Activated CD4-positive, alpha-beta T cell treated with anti-CD3 and anti-CD28 coated beads for 48 hours (primary cell): ENCODE measurements around the gene PLXND1.

ENCODE experiments used
- DNase-seq: peaks from one replicate; pipeline ENCODE4 v3.0.0-alpha.2; 2020

Gene PLXND1

DNA sequence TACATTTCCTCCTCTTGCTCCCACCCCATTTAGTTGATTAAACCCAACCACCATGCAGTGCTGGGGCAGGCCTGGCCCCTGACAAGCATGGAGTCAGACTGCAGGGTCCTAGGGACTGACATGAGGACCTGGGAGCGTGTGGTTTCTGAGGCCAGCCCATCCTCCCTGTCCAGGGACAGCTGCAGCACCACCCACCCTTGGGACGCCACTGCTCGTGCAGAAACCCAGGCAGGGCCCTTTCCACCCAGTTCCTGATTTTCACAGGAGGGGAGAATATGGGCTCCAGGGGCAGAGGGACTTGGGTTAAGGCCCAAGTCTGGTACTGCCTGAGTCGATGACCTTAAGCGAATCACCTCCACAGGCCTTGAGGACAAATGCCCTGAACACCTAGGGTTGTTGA lies 23.7 kb downstream of the PLXND1 start:
- DNase-seq: no peak

DNA sequence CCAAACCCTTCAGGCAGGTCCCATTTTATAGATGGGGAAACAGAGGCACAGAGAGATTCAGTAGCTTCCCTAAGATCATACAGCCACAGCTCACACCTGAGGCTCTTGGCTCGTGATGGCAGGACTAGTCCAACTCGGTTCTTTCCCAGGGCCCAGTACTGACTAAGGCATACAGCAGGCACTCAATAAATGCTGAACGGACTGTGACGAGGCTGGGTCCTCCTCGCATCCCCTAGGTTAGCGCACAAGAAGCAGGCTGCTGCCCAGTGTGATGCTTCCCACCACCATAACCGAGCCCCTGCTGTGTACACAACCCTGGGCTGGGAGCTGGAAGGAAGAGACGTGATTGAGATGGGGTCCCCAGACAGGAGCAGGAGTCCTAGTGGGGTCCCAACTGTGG lies 24.9 kb downstream of the PLXND1 start:
- no peak for DNase-seq

DNA sequence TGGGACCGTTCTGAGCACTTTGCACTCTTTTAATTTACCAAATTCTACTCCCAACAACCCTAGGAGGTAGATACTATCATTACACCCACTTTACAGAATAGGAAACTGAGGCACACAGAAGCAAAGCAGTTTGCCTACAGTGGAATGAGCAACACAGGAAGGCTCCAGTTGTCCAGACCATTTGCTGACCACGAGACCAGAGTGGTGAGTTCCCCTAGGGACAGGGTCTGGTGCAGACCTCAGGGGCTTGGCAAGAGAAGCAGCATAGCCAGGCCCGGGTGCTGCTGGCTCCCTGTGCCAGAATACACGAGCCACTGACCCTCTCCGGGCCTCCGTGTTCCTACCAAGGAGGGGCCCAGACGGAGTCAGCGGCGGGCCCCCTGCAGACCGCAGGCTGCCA lies 26.5 kb downstream of the PLXND1 start:
- no peak for DNase-seq

DNA sequence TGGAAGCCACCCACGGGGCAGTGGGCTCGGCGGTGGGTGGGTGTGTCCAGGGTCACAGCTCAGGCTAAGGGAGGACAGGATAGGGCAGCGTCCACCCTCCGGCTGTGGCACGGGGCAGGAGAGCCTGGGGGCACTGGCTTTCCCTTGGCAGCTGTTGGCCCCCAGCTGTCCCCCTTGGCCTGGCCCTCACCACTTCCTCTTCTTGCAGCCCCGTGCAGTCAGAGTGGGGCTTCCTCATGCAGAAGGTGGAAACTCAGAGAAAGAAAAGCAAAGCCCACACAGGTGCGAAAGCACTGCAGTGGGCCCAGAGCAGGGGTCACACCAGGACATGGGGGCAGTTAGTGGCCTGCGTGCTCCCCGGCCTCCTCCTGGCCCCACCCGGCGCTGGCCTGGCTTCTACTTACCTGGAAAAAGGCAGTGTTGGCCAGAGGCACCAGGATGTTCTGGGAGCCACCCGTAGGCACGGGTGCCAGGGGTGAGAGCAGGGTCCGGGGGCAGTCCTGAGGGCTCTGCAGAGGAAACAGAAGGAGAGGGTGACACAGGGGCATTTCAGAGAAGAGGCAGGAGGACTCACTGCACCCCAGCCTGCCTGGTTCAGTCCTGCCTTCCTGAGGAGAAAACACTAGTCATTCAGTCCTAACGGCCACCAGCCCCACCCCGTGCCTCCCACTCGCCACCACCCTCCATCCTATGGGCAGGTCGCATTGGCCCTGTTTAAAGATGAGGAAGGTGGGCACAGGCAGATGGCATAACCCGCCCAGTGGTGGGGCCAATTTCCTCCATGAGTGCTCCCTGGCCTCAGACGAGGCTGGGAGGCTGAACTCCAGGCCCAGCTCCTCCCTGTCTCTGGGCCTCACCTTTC lies 28.3 kb downstream of the PLXND1 start:
- DNase-seq: no peak

DNA sequence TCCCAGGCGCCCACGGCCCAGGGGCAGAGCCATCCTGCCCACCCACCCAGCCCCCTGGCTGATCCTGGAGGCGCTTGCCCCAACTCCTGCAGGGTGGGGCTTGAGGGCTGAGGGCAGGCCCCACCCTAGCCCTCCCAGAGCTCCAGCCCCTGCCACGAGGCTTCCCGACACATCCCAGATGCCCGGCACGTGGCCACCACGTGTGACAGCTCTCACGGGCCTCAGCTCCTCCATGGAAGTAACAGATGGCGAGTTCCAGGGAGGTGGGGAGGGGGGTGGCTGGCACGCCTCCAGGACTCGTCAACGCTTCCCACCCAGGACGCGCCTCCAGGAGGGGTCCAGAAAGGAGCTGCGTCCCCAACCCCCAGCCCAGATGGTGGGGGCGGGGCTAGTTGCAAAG lies 29.1 kb downstream of the PLXND1 start:
- no peak for DNase-seq

DNA sequence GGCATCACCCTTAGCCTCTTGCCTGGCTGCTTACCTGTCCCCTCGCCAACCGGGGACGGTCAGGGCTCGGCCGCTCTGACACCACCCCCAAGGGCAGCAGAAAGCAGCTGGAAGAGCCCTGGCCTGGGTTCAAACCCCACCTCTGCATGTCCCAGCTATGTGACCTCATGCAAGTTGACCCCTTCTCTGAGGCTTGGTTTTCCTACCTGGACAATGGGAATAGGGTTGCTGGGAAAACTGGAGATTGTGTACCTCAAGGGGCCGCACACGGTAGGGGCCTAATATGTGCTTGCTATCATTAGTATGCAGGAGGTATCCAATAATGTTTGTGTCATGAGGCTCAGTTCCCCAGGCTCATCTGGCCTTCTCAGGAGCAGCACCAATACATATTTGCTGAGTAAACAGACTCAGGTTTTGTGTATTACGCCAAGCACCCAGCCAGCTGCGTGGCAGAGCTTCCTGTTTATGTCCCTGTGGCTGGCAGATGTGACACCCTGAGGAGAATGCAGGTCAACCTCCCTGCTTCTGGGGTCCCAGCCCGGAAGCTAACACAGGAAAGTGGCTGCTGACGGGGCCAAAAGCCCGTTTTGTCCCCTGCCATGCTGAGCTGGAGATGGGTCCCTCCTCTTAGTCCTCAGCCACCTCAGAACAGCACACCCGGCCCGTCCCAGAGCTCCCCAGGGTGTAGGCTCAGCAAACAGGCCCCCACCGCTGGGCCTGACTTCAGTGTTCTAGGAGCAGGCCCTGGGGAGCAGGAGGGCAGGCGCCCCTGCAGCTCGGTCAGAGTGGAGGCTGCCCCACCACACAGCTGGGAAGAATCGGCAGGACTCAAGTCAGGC lies 29.7 kb downstream of the PLXND1 start:
- DNase-seq: peak; percentile 31

DNA sequence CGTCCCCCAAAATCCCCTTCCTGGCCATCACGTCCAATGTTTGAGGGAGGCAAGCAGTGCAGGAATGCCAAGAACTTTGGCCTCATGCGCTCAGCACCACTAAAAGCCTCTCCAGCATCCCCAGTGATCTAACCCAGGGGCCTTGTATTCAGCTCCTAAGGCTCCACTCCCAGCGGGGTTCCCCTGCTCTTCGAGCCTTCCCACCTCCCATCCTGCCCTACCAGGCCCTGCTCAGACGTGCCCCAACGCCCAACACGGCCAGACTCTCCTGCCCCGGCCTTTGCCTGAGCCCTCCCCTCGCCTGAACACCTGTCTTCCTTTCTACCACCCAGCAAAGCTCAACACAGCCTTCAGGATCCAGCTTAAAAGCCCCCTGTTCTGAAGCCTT lies 30.5 kb downstream of the PLXND1 start:
- no peak for DNase-seq

DNA sequence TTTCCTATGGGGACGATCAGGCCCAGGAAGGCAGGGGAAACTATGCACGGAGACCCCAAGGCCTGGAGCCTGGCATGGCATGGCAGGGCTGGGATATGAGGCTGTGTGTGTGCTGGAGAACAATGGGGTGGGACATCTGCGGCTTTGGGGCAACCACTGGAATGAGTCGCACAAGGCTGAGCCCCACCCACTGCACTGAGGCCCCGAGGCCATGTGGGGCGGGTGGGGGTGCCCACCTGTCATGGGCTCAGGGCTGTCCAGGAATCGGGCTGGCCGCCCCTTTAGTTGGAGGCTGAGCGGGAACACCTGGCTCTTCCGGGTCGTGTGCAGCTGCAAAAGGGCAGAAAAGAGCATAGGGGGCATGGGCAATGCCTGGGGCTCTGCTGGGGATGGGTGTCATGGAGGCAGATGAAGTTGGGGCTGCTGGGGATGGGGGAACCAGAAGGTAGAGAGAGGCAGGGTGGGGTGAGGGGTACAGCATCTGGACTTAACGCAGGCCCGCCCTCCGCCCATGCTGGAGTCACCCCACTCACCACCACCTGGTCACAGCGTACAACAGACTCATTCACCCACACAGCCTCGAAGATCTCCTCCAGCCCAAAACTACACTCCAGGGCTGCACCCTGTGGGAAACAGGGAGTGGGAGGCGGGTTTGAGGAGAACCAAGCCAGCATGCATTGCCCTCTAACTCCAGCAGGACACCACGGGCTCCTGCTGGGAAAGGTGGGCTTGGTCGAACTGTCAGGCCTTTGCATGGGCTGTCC lies 31.1 kb downstream of the PLXND1 start:
- DNase-seq: no peak

DNA sequence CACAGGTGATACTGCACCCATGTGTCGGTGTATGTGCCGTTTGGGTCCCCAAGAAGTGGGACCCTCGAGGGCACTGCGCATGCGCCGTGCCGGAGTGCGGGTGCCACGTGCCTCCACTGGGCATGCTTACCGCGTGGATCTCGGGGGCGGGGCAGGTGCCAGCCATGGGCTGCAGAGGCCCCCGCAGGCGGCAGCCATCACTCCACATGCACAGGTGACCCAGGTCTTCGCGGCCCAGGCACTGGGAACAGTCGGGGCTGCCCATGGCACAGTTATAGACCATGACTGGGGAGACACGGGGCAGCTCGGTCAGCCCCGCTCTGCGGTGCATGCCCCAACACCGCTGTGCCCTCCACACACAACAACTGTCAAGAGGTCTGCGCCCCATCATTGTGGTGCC lies 32.3 kb downstream of the PLXND1 start:
- DNase-seq: no peak

DNA sequence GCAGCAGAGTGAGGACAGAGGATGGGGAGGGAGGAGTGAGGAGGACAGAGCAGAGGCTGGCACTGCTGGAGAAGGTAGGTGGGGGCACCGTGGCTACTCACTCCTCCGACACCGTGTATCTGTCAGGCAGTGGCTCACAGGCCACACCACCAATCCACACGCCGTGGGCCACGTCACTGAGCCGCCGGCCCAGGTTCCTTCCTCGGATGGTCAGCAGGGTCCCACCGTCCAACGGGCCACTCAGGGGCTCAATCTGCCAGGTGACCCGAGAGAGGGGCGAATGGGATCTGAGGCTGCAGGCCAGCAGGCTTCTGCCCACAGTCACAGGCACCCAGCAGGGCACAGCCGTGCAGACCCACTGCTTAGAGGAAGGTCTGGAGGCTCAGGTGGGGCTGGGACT lies 33.0 kb downstream of the PLXND1 start:
- DNase-seq: no peak

DNA sequence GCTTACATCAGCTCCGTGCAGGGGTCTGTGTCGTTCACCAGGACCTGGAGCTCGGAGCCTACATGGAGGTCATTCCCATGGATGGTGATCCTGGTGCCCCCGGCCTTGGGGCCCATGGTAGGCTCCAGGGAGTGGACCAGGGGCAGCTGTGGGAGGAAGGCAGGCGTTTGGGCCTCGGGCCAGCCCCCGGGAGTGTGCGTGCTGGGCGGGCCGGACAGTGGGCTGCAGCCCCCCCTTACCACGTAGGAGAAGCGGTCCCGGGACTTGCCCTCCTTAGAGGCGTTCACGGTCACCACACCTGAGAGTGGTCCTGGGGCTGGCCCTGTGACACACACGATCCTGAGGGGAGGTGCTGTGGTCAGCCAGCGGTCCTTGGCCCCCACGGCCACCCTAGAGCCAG lies 33.9 kb downstream of the PLXND1 start:
- no peak for DNase-seq

DNA sequence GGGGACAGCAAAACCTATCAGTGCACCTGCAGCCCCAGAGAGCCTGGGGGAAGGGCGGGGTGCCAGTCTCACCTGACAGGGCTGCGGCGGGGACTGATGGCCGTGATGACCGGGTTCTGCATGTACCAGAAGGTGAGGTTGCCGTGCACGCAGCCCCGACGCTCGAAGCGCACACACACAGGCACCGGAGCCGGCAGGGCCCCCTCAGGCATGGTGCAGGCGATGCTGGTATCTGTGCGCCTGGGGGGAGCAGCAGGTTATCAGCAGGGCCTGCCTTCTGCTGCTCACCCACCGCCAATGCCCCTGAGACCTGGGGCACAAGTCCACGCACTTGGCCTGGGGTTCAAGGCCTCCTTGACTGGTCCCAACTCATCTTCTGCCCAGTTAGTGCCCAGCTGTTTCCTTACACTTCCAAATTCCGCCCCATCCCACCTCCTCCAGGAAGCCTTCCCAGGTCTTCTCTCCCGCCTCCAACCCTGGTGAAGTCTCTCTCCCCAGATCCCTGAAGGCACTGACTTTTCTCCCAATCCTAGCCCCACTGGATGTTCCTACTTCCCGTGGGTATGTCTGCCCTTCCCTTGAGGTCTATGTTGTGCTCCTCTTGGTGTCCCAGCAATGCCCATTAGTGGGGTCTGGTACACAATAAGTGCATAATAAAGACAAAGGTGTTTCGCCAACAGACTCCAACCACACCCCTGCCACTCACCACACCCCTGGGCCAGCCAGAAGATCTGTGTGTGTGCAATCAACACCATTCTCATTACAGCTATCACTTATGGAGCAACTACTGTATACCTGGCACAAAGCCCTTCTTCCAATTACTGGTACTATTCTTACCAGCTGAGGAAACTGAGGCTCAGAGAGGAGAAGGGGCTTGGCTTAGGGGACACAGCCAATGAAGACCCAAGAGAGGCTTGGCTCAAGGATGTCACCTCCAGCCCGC lies 34.6 kb downstream of the PLXND1 start:
- DNase-seq: no peak

DNA sequence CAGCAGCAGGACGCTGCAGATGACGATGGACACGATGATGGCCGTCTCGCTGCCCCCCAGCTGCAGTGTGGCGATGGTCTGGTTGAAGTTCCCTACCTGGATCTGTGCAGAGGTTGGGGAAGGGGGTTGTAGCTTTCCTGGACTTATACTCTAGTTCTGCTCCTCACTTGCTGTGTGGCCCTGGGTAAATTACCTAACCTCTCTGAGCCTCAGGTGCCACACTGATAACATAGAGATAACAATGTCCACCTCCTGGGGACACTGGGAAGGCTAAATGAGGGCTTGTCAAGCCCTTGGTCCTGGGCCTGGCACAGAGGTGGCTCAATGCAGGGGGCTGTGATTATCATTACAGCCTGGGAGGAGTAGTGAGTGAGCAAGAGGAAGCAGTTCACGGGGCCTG lies 36.6 kb downstream of the PLXND1 start:
- no peak for DNase-seq

DNA sequence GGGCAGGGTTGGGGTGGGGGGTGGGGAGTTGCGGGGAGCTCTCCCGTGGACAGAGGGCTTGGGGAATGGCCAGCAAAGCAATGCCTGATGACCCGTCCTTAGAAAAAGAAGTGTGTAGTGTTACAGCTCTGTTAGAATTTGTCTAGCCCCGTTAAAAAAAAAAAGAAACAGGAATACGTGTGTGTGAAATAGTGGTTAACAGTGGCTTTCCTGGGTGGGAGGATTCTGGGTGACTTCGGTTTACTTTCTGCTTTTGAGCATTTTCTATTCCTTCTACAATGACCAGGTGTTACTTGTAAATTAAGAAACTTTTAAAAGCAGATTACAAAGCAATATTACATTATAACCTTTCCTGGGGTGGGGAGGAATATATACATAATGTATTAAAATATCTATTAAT lies 38.5 kb downstream of the PLXND1 start:
- DNase-seq: no peak

DNA sequence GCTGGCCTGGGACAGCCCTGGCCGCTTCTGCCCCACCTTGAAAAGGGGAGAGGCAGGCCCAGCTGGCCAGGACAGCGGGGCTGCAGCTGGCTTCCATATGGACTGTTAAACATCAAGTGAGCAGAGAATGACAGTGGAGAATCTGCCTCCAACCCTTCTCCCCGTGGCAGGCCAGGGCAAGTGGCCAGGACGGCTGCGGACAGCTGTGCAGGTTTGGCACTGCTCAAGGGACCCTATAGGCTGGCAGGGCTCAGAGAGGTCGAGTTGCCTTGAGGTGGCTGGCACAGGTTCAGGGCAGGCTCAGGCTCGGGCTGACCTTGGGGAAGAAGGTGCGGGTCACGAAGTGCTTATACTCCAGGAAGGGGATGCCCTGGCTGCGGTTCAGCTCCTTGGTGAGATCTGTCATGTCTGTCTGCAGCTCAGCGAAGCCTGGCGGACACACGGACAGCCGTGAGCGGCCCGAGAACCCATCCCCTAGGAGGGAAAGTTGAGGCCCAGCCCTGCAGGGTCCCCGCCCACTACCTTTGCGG lies 39.2 kb downstream of the PLXND1 start:
- no peak for DNase-seq

DNA sequence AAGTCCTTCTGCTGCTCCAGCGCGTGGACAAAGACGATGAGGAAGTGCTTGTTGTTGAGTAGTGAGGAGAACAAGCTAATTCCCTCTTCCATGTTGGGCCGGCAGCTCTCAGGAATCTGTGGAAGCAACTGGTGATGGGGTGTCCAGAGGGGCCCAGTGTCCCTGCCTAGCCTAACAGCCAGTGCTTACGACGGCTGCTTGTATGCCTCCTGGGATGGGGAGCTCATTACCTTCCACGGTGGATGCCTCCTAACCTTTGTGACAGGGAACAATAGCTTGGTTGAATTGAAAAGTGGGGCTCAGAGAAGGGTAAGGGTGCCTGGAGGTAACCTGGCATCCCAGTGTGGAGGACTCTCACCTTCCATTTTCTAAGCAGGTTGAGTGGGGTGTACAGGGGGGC lies 40.6 kb downstream of the PLXND1 start:
- DNase-seq: no peak

DNA sequence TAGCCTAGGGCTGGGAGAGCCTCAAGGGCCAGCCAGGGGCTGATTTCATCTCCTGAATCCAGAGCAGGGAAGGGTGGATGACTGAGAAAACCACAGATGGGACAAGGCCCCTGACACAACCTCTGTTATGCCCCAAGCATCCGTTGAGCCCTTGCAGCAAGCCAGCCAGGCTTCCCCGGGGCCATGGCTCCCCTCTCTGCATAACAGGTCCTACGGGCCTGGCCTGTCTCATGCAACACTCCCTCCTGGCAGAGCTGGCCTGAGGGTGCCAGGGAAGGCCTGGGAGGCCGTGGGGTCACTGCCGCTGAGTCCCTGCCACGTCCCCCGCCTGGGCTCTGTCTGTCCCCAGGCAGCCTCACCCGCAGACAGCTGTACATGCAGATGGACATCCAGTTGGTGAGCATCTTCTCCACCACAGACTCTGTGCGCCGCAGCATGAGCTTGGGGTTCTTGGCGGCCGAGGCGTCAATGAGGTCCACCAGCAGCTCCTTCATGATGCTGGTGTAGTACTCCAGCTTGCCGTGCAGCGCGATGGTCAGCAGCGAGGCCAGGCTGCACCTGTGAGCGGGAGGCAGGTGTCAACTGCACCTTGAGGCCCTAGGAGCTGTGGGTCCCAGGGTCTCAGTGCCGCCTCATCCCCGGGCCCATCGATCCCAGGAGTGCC lies 41.4 kb downstream of the PLXND1 start:
- DNase-seq: no peak

DNA sequence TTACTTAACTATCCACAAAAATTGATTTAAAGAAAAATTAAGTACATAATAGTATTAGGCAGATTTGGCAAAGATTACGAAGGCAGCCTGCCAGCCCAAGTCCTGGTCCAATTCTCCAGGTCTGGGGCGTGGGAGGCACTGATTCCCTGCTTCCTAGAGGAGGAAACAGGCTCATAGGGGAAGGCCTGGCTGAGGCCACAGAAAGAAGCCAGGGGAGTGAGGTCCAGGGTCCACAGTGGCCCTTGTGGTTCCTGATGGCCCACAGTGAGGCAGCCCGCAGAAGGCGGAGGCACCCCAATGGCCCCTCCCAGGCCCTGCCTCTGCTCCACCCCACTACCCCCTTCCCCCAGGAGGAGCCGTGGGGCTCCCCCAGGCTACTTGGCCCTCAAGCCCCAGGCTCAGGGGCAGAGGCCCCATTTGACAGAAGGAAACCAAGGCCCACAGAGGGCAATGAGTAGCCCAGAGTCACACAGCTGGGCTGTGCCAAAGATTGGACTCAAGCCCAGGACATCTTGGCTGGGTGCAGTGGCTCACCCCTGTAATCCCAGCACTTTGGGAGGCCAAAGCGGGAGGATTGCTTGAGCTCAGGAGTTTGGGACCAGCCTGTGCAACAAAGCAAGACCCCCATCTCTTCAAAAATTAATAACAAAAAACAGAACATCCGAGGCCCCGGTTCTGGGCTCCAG lies 42.5 kb downstream of the PLXND1 start:
- no peak for DNase-seq

DNA sequence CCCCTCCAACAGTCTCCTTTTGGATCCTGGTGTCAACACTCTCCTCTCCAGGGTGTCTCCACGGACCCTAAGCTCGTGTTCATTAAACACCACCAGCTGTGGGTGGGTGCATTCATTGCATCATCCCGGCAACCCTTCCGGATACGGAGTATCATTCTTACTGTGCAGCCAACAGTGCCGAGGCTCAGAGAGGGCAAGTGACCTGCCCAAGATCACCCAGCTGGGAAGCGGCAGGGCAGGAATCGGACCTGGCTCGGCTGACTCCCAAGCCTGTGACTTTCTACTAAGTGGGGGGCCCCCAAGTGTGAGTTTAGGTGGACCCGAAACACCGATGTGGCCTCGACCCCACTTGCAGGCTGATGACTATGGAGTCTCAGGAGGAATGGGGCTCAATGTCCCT lies 43.1 kb downstream of the PLXND1 start:
- DNase-seq: no peak

DNA sequence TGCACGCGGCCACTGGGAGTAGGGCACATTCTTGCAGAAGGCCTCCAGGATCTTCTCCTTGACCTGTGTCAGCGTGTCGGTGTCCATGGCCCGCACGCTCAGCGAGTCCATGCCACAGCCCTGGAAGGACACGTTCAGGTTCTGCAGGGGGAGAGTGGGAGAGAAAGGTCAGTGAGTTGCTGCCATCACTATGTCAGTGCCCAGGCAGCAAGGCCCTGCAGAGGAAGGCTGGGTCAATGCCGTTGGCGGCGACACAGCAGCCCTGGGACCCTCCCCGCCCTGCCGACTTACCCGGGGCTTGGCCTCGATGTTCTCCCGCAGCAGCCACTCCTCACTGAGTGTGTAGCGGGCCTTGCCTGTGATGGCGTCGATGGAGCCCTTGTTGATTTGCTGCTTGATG lies 43.7 kb downstream of the PLXND1 start:
- DNase-seq: no peak
